Activated T-cell treated with anti-CD3 and anti-CD28 coated beads, Interleukin-2, amount 50 U/mL, for 4 hours (primary cell): ENCODE results near the gene PHAF1. TPM values are rescaled to one million over a fixed set of nuclear protein-coding genes. Genes with fewer than 3 reads are reported as not detected.
A peak's percentile ranks its signal among the peaks of the same experiment; 100 is the strongest.

Source experiments
- ATAC-seq, 2 donors: fragments of 200-7000 bp; cut with Tn5 transposase; one replicate each; pipeline ENCODE4 v1.10.0; 2021
- DNase-seq: peaks from one replicate; pipeline ENCODE4 v3.0.0-alpha.2; 2020
- H3K27me3 Mint-ChIP-seq: one replicate; pipeline ENCODE4 v1.8.0; 2021; ENCODE audit warnings: low read depth, mixed read lengths
- H3K36me3 Mint-ChIP-seq: one replicate; pipeline ENCODE4 v1.8.0; 2022; ENCODE audit warnings: mixed read lengths; ENCODE audit not compliant: insufficient read depth
- H3K4me1 Mint-ChIP-seq: one replicate; pipeline ENCODE4 v1.8.0; 2021; ENCODE audit warnings: low read depth, mixed read lengths
- H3K4me3 Mint-ChIP-seq: one replicate; pipeline ENCODE4 v1.8.0; 2021; ENCODE audit warnings: mild to moderate bottlenecking, moderate library complexity, mixed read lengths
- H3K9me3 Mint-ChIP-seq: one replicate; pipeline ENCODE4 v1.8.0; 2021; ENCODE audit warnings: mixed read lengths
- total RNA-seq, 3 donors: library from RNA; stranded (reverse); gene quantifications; one replicate each; pipeline ENCODE4 v1.2.1, GENCODE V29; 2021

The PHAF1 gene
- total RNA-seq, 3 donors from 2014 or later, result 17.4 to 19.5 (median 18.6) TPM

DNA sequence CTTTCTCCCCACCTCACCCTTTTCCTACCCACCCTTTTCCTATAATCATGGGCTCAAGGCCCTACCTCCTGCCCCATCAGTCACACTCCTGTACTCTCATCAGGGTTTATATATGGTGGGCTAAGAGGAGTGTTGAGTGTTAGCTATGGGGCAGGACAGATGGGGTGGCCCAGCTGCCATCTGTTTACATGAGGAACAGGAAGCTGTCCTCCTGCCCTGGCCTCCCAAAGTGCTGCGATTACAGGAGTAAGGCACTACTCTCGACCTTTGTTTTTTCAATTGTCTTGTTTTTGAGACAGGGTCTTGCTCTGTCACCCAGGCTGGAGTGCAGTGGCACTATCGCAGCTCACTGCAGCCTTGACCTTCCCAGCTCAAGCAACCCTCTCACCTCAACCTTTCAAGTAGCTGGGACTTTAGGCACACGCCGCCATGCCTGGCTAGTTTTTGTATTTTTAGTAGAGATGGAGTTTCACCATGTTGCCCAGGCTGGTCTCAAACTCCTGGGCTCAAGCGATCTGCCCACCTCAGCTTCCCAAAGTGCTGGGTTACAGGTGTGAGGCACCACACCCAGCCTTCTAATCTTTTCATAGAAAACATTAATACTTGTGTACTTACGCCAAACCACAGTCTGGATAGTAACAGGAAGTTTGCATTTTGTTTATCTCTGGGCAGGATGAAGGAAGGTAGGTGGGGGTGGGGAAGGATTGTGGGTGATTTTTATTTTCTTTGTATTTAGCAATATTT lies 48.3 kb downstream of the PHAF1 start:
- H3K36me3 Mint-ChIP-seq, result peaks cover 1% of the 10 kb centered on the region
- no peaks in the 10 kb centered on the region for H3K9me3 Mint-ChIP-seq
- DNase-seq (no peak), ATAC-seq (no peak)
- H3K4me3 Mint-ChIP-seq, result peak overlapping the region; percentile 89
- H3K4me1 Mint-ChIP-seq, result peaks cover 65% of the 10 kb centered on the region
- peaks cover 14% of the 10 kb centered on the region for H3K27me3 Mint-ChIP-seq

DNA sequence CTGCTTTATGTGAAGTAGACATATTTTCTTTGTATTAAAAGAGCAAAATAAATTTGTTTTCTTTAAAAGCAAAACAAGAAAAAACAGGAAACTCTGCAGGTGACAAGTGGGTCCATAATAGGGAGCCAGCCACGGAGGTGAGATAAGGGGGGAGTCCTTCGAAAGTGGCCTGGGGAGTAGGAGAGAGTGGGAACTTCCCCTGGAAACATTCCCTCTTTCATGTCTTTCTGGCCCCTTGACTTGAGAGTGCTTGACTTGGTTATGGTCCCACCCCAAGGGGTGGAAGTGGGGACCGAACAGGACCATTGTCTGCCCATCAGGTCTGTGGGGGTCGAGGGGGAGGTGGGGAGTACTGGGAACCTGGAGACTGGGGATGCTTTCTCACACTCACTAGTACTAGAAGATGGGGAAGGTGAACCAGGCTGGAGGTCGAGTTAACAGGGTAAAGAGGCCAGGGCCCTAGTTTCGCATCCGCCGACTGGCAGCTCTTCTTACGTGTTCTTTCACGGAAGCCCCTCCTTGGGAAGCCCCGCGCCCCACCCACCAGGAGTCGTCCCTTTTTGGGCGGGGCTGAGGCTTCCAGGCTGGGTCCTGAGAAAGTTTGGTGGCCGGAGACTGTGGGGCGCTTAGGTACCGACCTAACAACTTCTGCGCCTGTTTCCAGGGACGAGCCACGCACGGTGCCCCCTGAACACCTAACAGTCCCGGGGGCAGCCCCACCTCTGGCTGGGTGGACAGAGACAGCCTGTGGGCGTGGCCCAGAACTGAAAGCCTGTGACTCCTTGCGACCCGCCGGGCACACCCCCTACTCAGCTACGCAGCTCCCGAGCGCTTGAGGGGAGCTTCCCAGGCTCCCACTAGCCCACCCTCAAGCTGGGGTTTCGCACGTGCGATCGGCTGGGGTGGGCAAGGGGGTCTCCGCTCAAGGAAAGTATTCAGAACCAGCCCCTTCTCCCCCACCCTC lies 49.2 kb downstream of the PHAF1 start:
- Mint-ChIP-seq H3K27me3 (peaks cover 17% of the 10 kb centered on the region), H3K9me3 (no peaks in the 10 kb centered on the region), H3K4me1 (peaks cover 62% of the 10 kb centered on the region), H3K36me3 (peaks cover 1% of the 10 kb centered on the region), H3K4me3 (peak overlapping the region; percentile 89)
- peak; percentile 20 to 34 for ATAC-seq
- peak; percentile 79 for DNase-seq

DNA sequence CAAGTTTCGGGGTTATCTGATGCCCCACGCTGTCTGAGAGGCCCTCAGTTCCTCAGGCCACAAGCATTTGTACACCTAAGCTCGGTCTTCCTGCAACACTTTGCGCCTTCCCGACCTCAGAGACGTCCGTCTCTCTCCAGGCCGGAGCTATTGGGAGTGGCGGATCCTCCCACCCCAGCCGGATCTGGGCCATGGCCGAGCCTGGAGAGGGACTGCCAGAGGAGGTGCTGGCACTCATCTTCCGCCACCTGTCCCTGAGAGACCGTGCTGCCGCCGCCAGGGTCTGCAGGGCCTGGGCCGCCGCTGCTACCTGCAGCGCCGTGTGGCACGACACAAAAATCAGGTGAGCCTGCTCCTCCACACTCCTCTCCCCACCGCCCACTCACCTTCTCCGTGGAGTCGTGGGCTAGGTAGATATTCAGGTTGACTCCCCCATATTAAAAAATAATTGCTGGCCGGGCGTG lies 51.9 kb downstream of the PHAF1 start:
- H3K9me3 Mint-ChIP-seq, result no peaks in the 10 kb centered on the region
- peaks cover 56% of the 10 kb centered on the region for H3K4me1 Mint-ChIP-seq
- H3K36me3 Mint-ChIP-seq, result peaks cover 1% of the 10 kb centered on the region
- peaks cover 34% of the 10 kb centered on the region for H3K27me3 Mint-ChIP-seq
- no peak for DNase-seq
- ATAC-seq, result no peak
- H3K4me3 Mint-ChIP-seq, result peak overlapping the region; percentile 26

DNA sequence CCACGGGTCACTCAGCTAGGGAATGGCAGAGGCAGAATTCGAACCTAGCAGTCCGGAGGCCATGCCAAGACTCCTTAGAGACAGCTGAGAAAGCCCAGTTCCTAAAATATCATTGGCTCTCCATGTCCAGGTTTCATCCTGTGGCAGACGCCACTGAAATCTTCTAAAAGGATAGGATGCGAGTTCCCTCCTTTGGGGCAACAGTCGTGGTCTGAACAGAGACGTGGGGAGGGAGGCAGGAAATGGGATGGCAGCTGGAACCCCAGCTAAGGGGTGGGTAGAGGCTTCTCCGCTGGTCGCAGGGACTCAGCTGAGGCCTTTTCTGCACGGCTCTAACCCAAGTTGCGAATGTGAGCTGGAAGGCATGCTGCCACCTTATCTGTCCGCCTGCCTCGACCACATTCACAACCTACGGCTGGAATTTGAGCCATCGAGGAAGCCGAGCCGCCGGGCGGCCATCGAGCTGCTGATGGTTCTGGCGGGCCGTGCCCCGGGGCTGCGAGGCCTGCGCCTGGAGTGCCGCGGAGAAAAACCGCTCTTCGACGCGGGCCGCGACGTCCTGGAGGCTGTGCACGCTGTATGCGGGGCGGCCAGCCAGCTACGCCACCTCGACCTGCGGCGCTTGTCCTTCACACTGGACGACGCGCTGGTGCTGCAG lies 52.9 kb downstream of the PHAF1 start:
- peaks cover 46% of the 10 kb centered on the region for H3K4me1 Mint-ChIP-seq
- H3K9me3 Mint-ChIP-seq, result no peaks in the 10 kb centered on the region
- H3K4me3 Mint-ChIP-seq, result no peak overlapping the region
- peaks cover 44% of the 10 kb centered on the region for H3K27me3 Mint-ChIP-seq
- DNase-seq, result no peak
- H3K36me3 Mint-ChIP-seq, result peaks cover under 1% of the 10 kb centered on the region
- no peak for ATAC-seq

DNA sequence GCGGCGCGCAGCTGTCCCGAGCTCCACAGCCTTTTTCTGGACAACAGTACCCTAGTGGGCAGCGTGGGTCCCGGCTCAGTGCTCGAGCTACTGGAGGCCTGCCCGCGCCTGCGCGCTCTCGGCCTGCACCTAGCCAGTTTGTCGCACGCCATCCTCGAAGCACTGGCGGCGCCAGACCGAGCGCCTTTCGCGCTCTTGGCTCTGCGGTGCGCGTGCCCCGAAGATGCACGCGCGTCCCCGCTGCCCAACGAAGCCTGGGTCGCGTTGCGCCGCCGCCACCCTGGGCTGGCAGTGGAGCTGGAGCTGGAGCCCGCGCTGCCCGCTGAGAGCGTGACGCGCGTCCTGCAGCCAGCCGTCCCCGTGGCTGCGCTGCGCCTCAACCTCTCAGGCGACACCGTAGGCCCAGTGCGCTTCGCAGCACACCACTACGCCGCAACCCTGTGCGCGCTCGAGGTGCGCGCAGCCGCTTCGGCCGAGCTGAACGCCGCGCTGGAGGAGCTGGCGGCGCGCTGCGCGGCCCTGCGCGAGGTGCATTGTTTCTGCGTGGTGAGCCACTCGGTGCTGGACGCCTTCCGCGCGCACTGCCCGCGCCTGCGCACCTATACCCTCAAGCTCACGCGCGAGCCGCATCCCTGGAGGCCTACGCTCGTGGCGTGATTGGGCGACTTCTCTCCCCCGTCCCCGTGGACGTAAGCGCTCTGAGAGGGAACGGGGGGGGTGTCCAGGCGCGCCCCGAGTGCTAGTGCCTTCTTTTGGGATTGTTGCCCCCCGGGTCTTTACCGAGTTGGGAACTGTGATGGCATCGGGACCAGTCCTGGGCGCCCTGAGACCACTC lies 53.6 kb downstream of the PHAF1 start:
- no peak for DNase-seq
- H3K36me3 Mint-ChIP-seq, result no peaks in the 10 kb centered on the region
- H3K27me3 Mint-ChIP-seq, result peaks cover 52% of the 10 kb centered on the region
- peaks cover 40% of the 10 kb centered on the region for H3K4me1 Mint-ChIP-seq
- ATAC-seq, result peak; percentile 5 to 11
- peak overlapping the region; percentile 37 for H3K4me3 Mint-ChIP-seq
- H3K9me3 Mint-ChIP-seq, result no peaks in the 10 kb centered on the region

DNA sequence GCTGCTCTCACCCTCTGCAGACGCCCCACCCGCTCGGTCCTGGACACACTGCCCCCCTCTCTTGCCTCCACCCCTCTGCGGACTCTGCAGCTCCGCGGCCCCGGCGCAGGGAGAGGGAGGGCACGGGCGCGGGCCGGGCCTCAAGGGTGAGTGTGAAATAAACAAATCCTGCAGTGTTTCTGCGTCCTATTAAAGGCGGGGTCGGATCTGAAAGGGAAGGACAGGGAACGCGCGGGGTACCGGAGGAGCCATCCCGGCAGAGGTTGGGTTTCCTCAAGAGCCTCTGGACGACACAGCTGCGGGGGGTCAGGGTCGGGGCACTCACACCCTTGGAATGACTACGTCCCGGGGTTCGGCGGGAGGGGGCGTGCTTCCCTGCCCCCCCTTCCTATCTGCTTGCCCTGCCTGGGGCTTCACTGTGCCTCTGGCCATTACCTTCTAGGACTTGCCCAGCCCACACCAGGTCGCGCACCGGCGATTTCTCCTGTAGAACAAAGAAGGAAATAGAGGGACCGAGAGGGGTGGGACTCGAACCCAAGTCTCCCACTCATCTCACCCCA lies 54.3 kb downstream of the PHAF1 start:
- Mint-ChIP-seq H3K27me3 (peaks cover 59% of the 10 kb centered on the region), H3K36me3 (no peaks in the 10 kb centered on the region), H3K4me3 (peak overlapping the region; percentile 37), H3K4me1 (peaks cover 35% of the 10 kb centered on the region), H3K9me3 (no peaks in the 10 kb centered on the region)
- DNase-seq, result no peak
- no peak for ATAC-seq

DNA sequence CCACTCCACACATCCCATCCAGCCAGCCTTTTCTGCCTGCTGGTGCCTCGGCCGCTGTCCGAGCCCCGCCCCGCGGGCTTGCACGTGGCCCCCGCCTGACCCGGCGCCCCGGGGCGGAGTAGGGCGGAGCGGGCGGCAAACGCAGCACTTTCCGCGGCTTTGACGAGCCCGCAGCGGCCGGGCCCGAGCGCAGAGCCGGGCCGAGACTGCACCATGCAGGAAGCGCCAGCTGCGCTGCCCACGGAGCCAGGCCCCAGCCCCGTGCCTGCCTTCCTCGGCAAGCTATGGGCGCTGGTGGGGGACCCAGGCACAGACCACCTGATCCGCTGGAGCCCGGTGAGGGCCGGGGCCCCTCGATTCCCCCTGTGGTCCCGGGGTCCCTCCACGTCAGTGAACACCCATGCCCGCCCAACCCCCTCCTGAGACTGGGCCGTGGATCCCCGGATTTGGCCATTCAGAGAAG lies 54.9 kb downstream of the PHAF1 start, which contains the start of gene HSF4:
Gene HSF4 (plus strand): TSS at position 147 of the 463 bp plus-strand sequence. CDS start 67 bp downstream, at position 214.
- Mint-ChIP-seq H3K36me3 (no peaks in the 10 kb centered on the region), H3K9me3 (no peaks in the 10 kb centered on the region), H3K27me3 (peaks cover 62% of the 10 kb centered on the region), H3K4me1 (peaks cover 32% of the 10 kb centered on the region), H3K4me3 (peak within 1 kb of the TSS; percentile 37)
- DNase-seq (no peak), ATAC-seq (no peak)

DNA sequence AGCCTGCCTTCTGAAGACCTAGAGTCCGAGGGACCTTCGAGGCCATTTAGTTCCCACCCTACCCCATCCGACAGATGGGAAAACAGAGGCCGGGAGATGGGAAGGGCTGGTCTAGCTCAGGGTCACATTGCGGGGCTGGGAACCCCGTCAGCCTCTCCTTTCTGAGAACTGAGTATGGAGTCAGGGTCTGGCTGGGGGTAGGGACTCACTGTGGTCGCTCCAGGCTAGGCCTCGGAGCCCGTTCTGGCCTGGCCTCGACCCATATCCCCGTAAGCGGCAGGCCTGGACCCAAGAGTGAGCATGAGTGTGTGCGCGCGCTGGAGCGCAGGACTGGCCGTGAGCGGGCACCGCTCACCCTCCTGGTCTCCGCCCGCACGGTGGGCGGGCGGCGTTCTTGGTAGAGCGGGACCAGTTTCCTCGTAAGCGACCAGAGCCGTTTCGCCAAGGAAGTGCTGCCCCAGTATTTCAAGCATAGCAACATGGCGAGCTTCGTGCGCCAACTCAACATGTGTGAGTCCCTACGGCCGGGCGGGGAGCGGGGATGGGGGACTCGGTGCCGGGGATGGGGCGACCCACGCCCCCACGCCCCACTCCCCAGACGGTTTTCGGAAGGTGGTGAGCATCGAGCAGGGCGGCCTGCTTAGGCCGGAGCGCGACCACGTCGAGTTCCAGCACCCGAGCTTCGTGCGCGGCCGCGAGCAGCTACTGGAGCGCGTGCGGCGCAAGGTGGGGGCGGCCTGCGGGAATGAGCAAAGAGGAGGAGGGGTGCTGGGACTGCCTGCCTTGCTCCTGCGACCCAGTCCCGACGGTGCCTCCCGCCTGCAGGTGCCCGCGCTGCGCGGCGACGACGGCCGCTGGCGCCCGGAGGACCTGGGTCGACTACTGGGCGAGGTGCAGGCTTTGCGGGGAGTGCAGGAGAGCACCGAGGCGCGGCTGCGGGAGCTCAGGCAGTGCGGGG lies 55.7 kb downstream of the PHAF1 start:
- Mint-ChIP-seq H3K36me3 (no peaks in the 10 kb centered on the region), H3K27me3 (peaks cover 70% of the 10 kb centered on the region), H3K4me1 (peaks cover 35% of the 10 kb centered on the region), H3K4me3 (peak overlapping the region; percentile 21), H3K9me3 (no peaks in the 10 kb centered on the region)
- DNase-seq, result no peak
- no peak for ATAC-seq

DNA sequence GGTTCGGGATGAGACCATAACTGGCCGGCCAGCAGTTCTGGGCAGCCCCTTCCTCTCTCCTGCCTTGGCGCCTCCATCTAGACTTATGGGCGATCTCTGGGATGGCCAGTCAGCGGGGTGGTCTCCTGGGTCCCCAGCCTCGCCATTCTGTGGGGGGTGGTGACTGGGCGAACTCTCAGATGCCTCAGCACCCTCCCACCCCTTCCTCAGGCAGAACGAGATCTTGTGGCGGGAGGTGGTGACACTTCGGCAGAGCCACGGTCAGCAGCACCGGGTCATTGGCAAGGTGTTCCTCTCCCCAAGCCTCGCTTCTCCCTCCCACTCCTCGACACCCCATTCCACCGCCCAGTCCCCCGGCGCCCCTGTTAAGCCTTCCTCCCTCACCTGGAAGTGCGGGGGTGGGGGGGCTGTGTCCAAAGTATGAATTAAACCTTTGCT lies 56.4 kb downstream of the PHAF1 start:
- Mint-ChIP-seq H3K27me3 (peaks cover 71% of the 10 kb centered on the region), H3K36me3 (no peaks in the 10 kb centered on the region), H3K9me3 (no peaks in the 10 kb centered on the region), H3K4me3 (no peak overlapping the region), H3K4me1 (peaks cover 34% of the 10 kb centered on the region)
- DNase-seq (no peak), ATAC-seq (no peak)

DNA sequence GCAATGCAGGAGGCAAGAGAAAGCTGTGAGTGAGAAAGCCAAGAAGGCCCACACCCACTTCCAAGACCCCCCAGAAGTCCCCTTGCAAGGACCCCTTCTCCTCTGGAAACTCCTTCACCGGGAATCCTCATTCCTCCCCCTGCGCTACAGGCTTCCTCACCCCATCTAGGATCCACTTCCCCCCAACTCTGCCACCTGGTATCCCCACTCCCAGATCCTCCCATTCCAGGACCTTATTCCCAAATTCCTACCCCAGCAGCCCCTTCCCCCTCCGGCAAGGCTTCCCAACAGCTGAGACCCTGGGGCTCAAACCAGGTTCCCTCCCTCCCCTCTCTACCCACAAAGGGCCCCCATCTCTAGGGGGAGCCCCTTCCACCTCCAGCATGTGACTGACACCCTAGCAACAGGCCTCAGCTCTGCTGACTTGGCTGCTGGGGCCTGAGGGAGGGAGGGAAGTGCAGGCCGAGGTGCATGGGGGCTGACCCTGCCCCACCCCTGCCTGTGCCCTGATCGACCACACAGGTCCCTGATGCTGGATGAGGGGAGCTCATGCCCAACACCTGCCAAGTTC lies 56.9 kb downstream of the PHAF1 start:
- Mint-ChIP-seq H3K27me3 (peaks cover 76% of the 10 kb centered on the region), H3K9me3 (no peaks in the 10 kb centered on the region), H3K4me3 (no peak overlapping the region), H3K36me3 (no peaks in the 10 kb centered on the region), H3K4me1 (peaks cover 33% of the 10 kb centered on the region)
- DNase-seq (no peak), ATAC-seq (no peak)

DNA sequence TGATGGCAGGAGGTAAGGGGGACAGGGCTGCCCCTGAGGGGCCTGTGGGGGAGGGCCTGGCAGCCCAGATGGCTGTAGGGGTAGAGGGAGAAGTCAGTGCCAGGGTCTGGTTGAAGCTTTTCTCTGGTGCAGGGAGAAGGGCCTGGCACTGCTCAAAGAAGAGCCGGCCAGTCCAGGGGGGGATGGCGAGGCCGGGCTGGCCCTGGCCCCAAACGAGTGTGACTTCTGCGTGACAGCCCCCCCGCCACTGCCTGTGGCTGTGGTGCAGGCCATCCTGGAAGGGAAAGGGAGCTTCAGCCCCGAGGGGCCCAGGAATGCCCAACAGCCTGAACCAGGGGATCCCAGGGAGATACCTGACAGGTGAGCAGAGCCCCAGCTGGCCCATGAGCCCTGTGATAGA lies 57.8 kb downstream of the PHAF1 start:
- no peaks in the 10 kb centered on the region for H3K9me3 Mint-ChIP-seq
- H3K27me3 Mint-ChIP-seq, result peaks cover 71% of the 10 kb centered on the region
- ATAC-seq (no peak), DNase-seq (no peak)
- H3K4me3 Mint-ChIP-seq, result no peak overlapping the region
- peaks cover 28% of the 10 kb centered on the region for H3K4me1 Mint-ChIP-seq
- H3K36me3 Mint-ChIP-seq, result no peaks in the 10 kb centered on the region

DNA sequence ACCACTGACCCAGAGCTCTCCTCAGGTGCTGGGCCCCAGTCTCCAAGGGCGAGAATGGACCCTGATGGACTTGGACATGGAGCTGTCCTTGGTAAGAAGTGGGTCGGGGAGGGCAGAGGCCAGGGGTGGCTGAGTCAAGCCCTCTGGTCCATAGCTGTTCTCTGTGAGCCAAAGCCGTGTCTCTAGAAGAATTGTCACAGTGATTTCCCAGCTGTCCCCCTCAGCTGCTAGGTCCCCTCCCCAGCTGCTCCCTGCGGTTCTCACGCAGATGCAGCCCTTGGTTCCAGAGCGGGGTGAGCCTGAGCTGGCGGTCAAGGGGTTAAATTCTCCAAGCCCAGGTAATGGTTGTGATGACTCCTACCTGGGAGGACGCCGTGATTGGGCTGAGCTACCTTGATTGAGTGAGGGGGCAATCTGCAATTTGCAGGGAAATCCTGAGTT lies 59.3 kb downstream of the PHAF1 start:
- ATAC-seq (no peak), DNase-seq (no peak)
- Mint-ChIP-seq H3K27me3 (peaks cover 76% of the 10 kb centered on the region), H3K4me3 (no peak overlapping the region), H3K9me3 (no peaks in the 10 kb centered on the region), H3K4me1 (peaks cover 36% of the 10 kb centered on the region), H3K36me3 (no peaks in the 10 kb centered on the region)
